Thyroid gland (tissue), 4 donors: Measurements from ENCODE around the gene ZDBF2.

Experiments used
- CTCF ChIP-seq, 6 experiments: fragments of 200-600 bp in 3 of 6; fragments of 450-650 bp in 3 of 6; sonication (generic) in 3 of 6; IDR thresholded peaks; one replicate each; pipeline ENCODE4 v1.5.1; 2016 to 2019; ENCODE audit warnings: antibody characterized with exemption in 6 of 6, mild to moderate bottlenecking in 2 of 6, inconsistent platforms in 1 of 6, moderate library complexity in 1 of 6
- POLR2A ChIP-seq, 2 donors: fragments of 450-650 bp; IDR thresholded peaks; one replicate each; pipeline ENCODE4 v1.6.1; 2017; ENCODE audit warnings: antibody characterized with exemption in 2 of 2, mild to moderate bottlenecking in 2 of 2, moderate library complexity in 1 of 2

GRCh38 chr2:206287197-206287596 is 12.7 kb downstream of the ZDBF2 start:
- TF ChIP-seq CTCF (IDR thresholded peaks at IDR 0.05) = no peak
- TF ChIP-seq POLR2A (IDR thresholded peaks at IDR 0.05) = no peak
